Measurements from ENCODE around the gene VAMP1. TPM values are rescaled to one million over a fixed set of nuclear protein-coding genes. Genes with fewer than 3 reads are reported as not detected.

Gene VAMP1
- total RNA-seq, 1 donor from 2014 or later: 4.1 TPM

DNA sequence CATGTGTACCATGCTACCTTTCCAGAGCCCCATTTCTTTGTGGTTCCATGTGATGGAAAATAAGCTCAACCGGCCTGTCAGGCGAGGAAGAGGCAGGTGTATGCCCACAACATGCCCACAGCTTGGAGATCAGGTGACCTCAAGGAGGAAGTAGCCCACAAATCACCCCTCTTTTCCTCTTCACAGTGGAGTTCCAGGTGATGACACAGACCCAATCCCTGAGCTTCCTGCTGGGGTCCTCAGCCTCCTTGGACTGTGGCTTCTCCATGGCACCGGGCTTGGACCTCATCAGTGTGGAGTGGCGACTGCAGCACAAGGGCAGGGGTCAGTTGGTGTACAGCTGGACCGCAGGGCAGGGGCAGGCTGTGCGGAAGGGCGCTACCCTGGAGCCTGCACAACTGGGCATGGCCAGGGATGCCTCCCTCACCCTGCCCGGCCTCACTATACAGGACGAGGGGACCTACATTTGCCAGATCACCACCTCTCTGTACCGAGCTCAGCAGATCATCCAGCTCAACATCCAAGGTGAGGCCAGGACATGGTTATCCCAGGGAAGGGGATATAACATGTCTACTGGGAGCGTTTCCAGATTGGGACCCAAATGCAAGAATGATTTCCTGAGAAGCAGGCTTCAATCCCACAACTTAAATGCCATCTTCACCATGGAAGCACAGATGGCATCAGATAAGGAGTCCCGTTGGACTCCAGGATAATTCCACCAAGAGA is 13.1 kb downstream of the VAMP1 start:
- DNase-seq (ENCODE audit: low spot score): peak; percentile 51
- intact Hi-C loops (cut with DNase I): no loop called here

DNA sequence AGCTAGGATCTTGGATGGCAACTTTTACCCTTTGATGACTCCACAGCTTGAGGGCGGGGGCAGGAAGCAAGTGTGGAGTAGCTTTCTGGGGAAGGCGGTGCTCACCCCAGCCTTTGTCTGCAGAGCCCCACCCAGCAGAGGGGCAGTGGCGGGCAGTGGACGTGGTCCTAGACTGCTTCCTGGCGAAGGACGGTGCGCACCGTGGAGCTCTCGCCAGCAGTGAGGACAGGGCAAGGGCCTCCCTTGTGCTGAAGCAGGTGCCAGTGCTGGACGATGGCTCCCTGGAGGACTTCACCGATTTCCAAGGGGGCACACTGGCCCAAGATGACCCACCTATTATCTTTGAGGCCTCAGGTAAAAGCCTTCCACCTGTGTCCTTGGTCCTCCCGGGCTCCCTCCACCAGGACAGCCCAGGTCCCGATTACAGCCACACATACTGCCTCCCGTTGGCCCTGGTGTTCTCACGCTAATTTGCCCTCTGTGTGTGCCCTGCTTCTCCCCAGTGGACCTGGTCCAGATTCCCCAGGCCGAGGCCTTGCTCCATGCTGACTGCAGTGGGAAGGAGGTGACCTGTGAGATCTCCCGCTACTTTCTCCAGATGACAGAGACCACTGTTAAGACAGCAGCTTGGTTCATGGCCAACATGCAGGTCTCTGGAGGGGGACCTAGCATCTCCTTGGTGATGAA is 17.4 kb downstream of the VAMP1 start:
- DNase-seq (ENCODE audit: low spot score): no peak
- intact Hi-C loops (cut with DNase I): loop anchor here (5.0 kb wide), 1 partner anchor 116 kb away; no protein-coding TSS in a partner anchor

DNA sequence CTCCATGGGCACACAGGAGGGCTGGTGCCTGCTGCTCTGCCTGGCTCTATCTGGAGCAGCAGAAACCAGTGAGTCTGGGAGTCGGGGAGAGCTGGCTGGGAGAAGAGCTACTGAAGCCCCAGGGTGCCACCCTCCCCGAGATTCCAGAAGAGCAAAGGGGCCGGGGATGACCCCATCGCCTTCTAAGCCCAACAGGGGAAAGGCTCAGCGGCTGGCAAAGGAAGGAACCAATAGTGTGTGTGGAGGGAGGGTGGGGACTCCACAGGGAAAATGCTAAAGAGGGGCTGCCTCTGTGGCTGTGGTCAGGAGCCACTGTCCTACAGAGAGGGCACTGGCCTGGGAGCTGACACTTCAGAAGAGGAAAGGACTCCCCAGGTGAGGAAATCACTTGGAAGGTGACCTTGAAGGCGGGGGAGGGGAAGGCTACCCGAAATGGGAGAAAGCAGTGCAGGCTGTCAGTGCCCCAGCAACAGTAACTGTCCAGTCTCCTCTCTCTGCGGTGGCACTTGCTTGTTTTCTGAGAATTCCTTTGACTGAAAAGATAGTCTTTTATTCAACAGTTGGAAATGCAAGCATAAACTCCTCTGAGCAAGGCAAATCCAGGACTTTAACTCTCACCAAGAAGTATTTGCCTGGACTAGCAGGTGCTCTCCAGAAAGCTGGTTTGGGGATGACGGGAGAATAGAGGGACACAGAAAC is 18.1 kb downstream of the VAMP1 start:
- DNase-seq (ENCODE audit: low spot score): peak; percentile 82

DNA sequence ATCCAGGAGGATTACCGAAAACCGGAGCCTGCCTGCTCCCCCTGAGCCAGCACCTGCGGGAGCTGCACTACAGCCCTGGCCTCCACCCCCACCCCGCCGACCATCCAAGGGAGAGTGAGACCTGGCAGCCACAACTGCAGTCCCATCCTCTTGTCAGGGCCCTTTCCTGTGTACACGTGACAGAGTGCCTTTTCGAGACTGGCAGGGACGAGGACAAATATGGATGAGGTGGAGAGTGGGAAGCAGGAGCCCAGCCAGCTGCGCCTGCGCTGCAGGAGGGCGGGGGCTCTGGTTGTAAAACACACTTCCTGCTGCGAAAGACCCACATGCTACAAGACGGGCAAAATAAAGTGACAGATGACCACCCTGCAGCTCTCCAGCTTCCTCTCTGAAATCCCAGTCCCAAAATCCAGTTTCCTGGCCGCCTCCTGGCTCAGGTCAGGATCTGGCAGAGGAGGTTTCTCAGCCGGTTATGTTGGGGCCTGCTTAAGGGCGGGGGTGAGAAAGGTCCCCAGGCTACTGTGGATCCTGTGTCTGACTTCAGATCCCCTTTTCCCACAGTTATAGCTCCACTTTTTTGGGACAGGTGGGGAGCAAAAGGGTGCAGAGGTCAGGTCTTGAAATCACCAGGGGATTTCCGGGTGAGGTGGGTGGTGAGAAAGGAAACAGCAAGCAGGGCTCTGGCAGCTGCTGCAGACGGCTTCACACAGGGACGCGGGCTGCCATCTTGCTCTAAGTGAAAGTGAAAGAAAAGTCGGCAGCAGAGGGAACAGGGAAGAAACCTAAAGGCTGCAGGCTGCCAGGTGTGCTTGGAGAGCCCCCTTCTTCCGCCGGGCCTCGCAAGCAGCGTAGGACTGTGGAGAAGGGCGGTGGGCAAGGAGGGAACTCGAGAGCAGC is 18.9 kb downstream of the VAMP1 start, which contains the start of gene TAPBPL:
Gene TAPBPL (plus strand): TSS at position 695 of the 897 bp plus-strand sequence. CDS start 207 bp downstream, outside the sequence.
- intact Hi-C loops (cut with DNase I): loop anchor here (2.0 to 5.0 kb wide), 2 partner anchors 41 to 114 kb away; partner anchors contain the start of gene MRPL51

More for the DNA sequence above, 18.1 kb downstream of the VAMP1 start:
- intact Hi-C loops (cut with DNase I): loop anchor here (5.0 kb wide), 1 partner anchor 115 kb away; no protein-coding TSS in a partner anchor

DNA sequence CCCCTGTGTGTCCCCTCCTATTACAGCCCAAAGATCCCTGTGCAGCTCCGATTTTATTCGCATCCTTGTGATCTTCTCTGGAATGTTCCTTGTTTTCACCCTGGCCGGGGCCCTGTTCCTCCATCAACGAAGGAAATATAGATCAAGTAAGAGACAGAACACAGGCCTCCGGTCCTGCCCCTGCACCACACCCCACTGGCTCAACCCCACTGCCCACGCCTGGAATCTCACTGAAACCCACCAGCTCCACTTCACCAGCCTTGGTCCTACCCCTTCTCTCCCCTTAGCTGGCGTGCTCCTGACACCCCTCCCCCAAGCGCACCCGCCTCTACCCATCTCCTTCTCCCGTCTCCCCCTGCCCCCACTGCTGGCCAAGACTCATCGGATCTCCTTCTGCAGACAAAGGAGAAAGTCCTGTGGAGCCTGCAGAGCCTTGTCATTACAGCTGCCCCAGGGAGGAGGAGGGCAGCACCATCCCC is 19.6 kb downstream of the VAMP1 start:
- no peak for DNase-seq (ENCODE audit: low spot score)

More for the DNA sequence above, 18.9 kb downstream of the VAMP1 start, which contains the start of gene TAPBPL:
- DNase-seq (ENCODE audit: low spot score): peak; percentile 92

DNA sequence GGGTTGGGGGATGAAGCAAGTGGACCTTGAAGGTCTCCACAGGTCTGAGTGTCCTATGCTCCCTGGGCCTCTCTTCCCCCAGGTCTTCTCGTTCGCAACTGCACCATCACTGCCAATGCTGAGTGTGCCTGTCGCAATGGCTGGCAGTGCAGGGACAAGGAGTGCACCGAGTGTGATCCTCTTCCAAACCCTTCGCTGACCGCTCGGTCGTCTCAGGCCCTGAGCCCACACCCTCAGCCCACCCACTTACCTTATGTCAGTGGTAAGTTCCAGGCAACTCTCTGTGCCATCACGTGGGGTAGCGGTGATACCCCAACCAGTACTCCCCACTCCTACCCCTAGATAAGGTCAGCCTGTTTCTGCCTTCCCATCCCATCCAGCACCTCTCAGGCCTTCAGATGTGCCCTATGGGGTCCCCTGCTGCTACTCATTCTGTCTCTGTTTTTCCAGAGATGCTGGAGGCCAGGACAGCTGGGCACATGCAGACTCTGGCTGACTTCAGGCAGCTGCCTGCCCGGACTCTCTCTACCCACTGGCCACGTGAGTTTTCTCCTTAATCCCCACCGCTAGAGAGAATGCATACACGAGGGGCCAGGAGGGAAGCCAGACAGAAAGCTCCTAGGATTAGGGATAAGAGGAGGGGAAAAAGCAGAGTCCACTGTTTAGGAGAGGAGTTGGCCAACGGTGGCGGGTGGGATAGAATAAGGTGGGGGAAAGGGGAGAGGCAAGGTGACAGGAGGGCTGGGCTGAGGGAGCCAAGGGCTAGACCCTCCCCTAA is 20.2 kb downstream of the VAMP1 start:
- intact Hi-C loops (cut with DNase I): loop anchor here (2.0 to 5.0 kb wide), 2 partner anchors 43 to 113 kb away; partner anchors contain the start of gene MRPL51
- peak; percentile 65 for DNase-seq (ENCODE audit: low spot score)

More for the DNA sequence above, 19.6 kb downstream of the VAMP1 start:
- intact Hi-C loops (cut with DNase I): loop anchor here (2.0 to 5.0 kb wide), 2 partner anchors 42 to 114 kb away; partner anchors contain the start of gene MRPL51

DNA sequence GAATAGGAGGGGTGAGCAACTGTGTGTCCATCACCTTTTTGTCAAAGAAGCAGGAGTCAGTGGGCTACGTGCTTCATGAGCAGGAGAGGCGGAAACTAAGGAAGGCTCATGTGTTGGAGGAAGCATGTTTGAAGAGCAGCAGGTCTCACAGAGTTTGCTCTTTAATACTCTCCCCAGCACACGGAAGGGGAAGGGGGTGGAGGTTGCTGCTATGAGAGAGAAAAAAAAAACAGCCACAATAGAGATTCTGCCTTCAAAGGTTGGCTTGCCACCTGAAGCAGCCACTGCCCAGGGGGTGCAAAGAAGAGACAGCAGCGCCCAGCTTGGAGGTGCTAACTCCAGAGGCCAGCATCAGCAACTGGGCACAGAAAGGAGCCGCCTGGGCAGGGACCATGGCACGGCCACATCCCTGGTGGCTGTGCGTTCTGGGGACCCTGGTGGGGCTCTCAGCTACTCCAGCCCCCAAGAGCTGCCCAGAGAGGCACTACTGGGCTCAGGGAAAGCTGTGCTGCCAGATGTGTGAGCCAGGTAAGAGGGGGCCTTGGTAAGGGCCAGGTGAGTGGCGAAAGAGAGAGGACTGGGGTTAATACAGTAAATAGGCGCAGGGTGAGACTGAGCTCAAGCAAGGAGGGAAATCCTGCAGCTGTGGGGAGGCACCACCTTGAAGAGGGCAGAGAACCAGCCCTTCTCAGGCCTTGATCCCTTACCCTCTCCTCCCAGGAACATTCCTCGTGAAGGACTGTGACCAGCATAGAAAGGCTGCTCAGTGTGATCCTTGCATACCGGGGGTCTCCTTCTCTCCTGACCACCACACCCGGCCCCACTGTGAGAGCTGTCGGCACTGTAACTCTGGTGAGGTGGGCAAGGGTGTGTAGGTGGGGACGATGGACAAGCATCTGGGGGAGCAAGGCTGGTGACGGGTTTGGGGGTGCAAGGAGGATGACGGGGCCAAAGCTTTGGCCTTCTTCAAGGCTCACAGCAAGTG is 25.5 kb downstream of the VAMP1 start, which contains the start of gene CD27:
Gene CD27 (plus strand): TSS at position 252 of the 985 bp plus-strand sequence. CDS start 141 bp downstream, at position 393.
- DNase-seq (ENCODE audit: low spot score): no peak
- intact Hi-C loops (cut with DNase I): no loop called here

DNA sequence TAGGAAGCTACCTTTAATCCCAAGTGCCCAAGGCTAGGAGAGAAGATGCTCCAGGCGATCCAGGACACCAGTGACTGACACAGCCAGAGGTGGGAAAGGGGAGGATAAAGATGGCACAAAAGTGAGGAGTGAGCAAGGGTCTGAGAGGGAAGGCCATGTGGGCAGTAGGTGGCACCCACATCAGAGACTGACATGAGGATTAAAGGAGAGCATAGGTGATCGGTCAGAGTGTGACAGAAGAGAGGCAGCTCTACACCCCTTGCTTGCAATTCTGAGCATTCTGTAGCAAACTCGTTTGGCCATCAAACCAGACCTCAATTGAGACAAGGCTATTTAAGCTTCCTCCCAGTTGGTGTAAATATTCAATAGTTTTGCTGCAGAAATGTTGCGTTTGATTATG is 26.4 kb downstream of the VAMP1 start:
- intact Hi-C loops (cut with DNase I): no loop called here
- DNase-seq (ENCODE audit: low spot score): peak; percentile 22

DNA sequence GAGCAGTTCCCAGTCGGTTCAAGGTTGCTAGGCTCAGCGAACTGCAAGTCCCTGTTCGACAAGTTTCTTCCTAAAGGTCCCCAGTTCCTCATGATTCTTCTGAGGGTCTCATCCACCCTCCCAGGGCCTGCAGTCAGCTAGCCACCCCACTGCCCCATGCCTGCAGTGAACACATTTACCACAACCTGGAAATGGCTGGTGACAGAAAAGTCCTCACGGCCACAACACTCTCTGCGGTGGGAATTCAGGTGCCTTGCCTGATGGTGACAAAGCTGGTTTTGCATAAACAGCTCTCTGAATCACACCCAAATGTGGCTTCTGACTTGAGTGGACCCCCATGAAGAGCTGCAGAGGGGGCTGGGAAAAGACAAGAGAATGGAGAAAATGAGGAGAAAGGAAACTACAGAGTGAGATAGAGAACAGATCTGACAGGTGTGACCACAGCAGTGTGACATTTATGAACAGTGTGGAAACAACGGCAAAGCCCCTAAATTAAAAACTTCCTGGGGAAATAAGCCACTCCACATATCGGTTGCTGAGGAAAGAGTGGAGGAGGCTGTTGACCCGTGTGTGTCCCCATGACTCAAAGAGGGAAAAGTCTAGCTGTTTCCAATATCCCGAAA is 27.0 kb downstream of the VAMP1 start:
- intact Hi-C loops (cut with DNase I): no loop called here
- DNase-seq (ENCODE audit: low spot score): peak; percentile 53

DNA sequence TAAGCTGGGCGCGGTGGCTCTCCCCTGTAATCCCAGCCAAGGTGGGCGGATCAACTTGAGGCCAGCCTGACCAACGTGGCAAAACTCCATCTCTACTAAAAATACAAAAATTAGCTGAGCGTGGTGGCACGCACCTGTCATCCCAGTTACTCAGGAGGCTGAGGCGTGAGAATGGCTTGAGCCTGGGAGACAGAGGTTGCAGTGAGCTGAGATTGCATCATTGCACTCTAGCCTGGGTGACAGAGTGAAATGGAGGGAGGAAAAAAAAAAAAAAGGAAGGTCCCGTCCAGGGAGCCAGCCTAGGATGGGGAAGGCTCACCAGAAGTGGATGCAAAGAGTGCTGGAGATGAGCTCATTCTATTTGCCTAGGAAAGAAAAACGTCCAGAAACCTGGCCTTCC is 27.6 kb downstream of the VAMP1 start:
- DNase-seq (ENCODE audit: low spot score): peak; percentile 6
- intact Hi-C loops (cut with DNase I): no loop called here

DNA sequence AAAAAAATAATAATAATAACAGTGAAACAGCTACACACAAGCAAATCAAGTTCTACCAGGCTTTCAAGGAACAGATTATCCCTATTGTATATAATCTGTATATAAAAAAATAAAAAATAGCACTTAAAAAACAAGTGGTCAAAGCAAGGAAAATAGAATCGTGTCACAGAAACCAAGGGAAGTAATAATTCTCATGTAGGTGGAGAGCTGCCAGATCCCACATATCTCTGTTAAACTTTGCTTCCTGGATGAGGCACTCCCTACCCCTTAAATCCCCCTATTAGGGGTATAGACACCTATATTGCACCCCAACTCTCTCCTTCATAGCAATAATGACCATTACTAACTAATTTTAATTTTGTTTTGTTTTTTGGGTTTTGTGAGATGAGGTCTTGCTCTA is 30.1 kb downstream of the VAMP1 start:
- intact Hi-C loops (cut with DNase I): no loop called here
- DNase-seq (ENCODE audit: low spot score): no peak

DNA sequence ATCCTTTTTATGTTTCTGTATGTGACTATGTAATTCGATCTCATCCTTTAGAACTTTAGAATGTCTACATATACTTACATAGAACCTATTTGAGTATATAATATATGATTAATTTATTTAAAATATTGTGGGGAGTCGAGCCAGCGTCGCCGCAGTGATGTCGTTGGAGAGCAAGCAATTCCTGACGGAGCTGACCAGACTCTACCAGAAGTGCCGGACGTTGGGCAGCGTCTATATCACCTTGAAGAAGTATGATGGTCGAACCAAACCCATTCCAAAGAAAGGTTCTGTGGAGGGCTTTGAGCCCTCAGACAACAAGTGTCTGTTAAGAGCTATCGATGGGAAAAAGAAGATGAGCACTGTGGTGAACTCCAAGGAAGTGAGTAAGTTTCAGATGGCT is 32.1 kb downstream of the VAMP1 start:
- intact Hi-C loops (cut with DNase I): no loop called here
- peak; percentile 1 for DNase-seq (ENCODE audit: low spot score)

DNA sequence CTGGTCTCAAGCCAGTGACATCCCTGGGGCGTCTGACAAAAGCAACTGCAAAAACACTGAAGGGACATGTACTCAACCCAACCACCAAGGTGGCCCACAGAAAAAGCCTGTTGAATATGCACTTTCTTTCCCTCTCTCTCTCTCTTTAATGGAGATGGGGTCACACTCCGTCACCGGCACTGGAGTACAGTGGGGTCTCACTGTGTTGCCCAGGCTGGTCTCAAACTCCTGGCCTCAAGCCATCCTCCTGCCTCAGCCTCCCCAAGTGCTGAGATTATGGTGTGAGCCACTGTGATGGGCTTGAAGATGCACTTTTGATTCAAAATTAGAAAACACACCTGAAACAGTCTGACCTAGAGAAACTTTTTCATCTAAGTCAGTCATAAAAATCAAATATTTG is 32.9 kb downstream of the VAMP1 start:
- peak; percentile 22 for DNase-seq (ENCODE audit: low spot score)
- intact Hi-C loops (cut with DNase I): no loop called here

DNA sequence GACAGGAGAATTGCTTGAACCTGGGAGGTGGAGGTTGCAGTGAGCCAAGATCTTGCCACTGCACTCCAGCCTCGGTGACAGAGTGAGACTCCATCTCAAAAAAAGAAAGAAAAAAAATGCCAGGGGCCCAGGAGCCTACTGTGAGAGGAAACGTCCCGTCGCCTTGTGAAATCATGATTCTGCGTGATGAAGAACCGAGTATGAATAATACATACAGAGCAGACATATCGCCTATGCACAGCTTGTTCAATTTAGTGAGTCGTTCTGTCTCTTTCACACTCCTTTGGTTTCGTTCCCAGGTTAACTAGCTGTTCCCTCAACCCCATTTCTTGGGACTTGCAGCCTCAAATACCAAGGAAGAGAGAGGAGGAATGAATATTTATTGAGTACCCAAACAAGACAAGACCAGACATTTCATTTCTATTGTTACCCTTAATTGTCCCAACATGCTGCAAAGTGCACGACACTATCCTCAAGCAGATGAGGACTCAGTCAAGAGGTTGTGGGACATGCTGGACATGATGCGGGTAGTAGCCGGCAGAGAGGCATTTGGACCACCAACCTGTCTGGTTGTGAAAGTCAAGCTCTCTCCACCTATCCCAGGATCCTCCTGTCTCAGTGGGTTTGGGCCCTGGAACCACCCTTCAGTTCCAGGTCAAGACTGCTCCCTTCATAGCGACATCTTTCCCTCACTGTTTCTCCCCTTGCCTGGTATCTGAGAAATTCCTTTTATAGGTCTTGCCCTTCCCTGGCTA is 34.3 kb downstream of the VAMP1 start:
- DNase-seq (ENCODE audit: low spot score): peak; percentile 17
- intact Hi-C loops (cut with DNase I): no loop called here

Measured in cardiac septum (tissue), 1 donor.